MV-4-11 (cell line): Measurements from ENCODE around the gene C9orf43.
A peak's percentile ranks its signal among the peaks of the same experiment; 100 is the strongest.
"Not testable (repeated sequence)": the region's sequence is repeated elsewhere in the genome, so short reads cannot be mapped to it uniquely, and the experiment has no call there.

Source experiments
- DNase-seq: peaks from one replicate; lab custom pipeline; 2025; lab: John Stamatoyannopoulos, UW

The C9orf43 gene

DNA sequence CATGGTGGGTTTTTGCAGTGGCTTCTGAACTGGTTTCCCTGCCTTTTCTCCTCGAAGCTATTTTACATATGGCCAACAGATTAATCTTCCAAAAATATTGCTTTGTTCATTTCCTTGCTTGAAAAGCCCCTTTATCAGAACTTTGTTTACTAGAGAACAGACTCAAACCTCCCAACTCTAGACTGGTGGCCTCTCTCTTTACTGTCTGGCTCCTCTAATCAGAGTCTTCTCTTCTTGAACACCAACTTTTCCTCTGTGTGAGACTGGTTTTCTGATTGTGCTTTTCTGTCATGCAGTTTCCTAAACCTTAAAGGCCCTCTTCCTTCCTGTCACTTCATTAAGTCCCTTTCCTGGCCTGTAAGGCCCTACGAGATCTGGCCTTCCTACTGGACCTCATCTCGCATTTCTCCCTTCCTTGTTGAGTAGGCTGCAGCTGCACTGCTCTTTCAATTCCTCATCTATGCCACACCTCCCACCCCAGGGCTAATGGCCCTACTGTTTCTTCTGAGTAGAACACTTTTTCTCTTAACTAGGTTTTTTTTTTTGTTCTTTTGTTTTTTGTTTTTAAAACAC is 5.7 kb downstream of the C9orf43 start:
- DNase-seq = peak; percentile 95

DNA sequence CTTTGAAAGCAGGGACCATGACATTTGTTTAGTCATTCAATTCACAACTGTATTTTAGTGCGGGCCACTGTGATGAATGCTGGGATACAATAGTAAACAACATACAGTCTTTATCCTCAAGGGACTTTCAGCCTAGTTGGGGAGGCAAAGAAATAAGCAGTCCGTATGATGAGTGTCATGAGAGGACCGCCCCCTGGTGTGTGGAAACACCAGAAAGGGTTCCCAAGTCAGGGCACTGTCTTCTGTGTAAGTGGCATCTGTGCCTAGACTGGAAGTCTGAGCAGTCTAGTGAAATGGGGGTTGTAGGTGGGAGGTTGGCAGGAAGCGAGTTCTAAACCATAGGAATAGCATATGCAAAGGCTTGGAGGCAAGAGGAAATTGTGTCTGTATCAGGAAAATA is 6.8 kb downstream of the C9orf43 start:
- peak; percentile 60 for DNase-seq

DNA sequence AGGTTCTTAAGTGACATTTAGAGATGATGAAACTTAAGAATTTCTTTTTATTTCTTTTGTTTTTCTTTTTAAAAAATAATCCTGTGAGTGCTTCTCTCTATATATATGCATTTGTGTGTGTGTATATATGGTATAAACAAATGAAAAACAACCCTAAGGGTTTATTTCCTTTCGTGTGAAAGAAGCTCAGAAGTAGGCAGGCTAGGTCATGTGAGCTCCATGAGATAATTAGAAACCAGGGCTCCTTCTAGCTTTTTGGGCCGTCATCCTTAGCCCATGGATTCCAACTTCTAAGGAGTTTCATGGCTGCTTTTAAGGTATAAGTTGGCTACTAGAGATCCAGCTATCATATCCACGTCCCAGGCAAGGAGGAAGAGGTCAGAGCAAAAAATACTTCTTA is 11.2 kb downstream of the C9orf43 start:
- DNase-seq = no peak

DNA sequence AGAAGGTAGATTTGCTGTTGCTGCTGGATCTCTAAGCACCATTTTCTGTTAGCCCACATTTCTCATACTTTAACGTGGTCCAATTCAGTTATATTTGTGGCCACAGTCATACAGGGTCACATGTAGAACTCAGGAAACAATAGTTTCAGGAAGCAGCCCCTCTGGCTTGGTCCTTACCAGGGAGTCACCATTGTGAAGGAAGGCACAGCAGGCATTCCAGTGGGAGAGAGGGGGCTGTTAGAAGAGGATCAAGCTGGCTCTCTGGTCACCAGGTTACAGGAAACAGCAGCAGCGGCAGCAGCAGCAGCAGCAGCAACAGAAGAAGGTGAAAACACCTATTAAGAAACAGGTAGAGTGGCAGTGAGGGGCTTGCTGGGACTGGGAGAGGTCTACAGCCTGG is 14.5 kb downstream of the C9orf43 start:
- no peak for DNase-seq

DNA sequence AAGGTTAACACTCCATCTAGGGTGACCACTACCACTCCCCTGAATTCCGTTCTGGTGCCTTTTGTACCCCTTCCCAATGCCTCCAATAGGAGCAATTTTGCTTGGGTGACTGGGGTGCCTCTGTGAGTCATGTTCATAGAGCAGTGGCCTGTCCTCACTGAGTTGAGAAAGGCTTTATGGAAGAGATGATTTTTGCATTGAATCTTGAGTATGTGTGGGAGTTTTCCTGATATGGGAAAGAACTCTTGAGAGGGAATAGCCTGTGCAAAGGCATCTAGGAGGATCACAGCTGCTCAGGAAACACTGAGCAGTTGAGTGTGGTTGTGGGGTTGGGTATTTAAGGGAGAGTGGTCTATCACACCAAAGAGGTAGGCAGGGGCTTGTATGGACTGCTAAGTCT is 16.2 kb downstream of the C9orf43 start:
- DNase-seq = no peak

DNA sequence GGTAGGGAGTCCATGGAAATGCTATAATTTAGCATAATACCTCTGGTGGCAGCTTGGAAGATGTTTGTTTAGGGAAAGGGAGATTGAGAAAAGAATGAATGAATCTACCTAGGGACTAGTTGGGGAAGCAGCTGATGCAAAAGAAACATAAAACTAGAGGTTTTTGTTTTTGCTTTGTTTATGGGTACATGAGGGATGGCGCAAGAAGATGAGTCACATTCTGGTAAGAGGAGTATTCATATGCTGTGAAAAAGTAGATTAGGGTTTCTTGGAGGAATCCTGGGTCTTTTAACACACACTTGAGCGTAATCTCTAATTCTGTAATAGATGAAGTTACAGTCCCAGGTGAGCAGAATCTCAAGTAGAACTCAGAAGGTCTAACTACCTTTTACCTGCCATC is 17.1 kb downstream of the C9orf43 start:
- DNase-seq = peak; percentile 42

DNA sequence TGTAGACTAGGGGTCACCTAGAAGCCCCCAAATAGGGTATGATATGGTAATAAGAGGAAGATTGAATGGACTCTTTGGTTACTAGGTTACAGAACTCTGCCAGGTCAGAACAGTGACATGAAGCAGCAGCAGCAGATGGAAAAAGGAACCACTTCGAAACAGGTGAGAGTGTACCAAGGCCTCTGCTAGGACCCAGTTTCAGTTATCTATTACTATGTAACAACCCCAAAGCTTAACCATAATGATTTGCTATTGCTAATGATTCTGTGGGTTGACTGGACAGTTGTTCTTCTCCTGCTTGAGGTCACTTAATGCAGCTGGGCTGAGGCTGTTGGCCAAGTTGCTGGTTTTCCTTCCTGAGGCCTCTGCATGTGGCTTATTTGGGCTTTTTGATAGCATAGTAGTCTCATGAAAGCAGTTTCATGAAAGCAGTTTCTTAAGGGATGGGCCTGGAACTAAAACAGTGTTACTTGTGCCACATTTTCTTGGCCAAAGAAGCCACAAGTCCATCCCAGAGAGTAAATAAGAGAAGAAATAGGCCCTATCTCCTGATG is 17.6 kb downstream of the C9orf43 start:
- peak; percentile 28 for DNase-seq

DNA sequence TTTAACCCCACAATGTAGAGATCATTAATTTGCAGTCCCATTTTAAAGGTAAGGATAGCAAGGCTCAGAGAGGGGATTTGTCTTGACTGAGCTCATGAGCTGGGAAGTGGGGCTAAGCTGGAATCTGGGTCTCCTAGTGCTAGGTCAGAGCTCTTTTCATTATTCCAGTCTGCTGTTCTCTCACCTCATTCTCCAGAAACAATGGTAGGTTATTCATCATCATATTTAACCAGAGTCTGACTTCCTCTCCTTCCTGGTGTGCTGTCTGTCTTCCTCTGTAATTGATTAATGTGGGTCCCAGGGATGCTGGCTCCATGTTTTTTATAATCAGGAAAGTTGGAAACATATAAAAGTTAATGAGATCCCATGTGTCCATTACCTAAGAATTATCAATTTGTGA is 20.6 kb downstream of the C9orf43 start:
- DNase-seq = no peak

DNA sequence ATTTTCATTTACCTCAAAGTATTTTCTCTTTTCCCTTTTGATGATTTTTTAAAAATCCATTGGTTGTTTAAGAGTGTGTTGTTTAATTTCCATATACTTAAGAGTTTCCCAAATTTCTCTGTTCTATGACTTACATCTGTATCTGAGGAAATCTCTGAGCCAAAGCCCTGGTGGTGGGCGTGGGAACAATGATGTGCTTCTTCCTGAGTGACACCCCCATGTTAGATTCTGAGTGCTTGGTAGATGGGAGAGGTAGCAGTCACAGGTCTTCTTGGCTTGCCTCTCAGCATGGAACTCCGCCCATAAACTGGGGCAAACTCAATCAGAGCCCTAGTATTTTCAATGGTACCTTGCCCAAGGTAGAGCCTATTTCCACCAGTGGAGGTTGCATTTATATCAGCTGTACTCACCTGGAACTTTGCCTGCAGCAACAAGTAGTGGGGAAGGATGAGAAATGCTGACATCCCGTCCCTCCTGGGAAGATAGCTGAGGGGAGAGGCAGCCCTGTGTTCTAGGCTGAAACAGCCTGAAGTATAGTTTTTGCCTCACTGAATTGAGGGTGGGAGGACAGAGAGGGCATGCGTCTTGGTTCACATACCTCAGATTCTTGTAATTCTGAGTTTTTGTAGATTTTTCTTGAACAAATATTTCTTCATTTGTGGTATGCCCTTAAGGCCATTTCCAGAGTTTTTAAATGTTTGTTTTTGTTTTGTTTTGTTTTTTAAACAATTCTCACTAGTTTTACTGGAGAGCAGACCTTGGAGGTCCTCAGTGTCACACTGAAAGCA is 26.4 kb downstream of the C9orf43 start:
- no peak for DNase-seq

DNA sequence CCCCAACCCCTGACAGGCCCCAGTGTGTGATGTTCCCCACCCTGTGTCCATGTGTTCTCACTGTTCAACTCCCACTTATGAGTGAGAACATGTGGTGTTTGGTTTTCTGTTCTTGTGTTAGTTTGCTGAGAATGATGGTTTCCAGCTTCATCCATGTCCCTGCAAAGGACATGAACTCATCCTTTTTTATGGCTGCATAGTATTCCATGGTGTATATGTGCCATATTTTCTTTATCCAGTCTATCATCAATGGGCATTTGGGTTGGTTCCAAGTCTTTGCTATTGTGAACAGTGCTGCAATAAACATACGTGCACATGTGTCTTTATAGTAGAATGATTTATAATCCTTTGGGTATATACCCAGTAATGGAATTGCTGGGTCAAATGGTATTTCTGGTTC is 27.2 kb downstream of the C9orf43 start:
- not testable (repeated sequence) for DNase-seq

DNA sequence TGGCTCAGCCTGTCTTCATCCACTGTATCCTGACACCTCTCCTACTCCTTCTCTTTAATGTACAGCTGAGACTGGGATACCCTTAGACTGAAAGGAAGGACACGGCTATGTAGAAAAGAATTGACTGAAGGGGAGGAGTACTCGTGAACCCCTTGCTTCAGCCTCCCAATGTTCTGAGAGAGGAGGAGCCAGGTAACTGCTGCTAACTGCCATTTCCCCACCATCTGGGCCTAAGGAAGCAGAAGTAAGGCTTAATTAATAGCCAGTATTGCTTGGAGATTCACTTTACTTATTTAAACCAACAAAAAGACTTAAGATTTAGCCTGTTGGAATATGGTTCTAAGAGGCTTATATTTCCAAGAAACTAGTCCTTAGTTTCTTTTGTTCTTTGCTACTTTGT is 34.2 kb downstream of the C9orf43 start:
- no peak for DNase-seq

DNA sequence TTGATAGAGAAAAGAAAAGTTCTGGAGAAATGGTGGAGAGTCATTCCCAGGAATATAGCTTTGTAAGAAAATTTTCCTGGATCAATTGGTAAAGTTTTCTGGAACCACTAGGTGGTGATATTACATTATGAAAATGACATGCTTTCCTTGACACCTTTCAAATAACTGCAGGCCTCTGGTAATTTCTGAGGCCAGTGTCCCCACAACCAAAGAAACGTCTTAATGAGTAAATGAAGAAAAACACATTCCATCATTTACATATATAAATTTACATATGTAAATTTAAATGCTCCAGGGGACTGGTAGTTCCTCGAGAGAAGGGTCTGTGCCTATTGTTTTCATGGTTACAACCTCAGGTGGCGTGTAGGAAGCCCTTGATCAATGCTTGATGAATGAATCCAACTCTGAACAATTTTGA is 35.8 kb downstream of the C9orf43 start:
- peak; percentile 5 for DNase-seq

DNA sequence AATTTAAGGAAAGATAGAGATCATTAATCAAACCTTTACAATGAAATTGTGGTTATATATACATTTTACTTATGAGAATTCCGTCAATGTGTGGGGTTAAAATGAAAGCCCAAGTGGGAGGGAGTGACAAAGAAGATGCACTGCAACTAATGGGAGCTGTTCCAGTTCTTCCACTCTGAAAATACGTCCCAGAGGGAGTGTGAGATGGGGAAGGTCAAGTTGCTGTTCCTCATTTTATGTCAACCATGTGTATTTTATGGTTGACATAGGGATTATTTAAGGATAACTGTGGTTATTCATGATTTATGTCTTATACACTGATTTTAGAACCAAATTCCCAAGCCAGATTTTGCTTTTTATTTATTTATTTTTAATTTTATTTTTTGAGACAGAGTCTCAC is 38.8 kb downstream of the C9orf43 start:
- DNase-seq = peak; percentile 46

DNA sequence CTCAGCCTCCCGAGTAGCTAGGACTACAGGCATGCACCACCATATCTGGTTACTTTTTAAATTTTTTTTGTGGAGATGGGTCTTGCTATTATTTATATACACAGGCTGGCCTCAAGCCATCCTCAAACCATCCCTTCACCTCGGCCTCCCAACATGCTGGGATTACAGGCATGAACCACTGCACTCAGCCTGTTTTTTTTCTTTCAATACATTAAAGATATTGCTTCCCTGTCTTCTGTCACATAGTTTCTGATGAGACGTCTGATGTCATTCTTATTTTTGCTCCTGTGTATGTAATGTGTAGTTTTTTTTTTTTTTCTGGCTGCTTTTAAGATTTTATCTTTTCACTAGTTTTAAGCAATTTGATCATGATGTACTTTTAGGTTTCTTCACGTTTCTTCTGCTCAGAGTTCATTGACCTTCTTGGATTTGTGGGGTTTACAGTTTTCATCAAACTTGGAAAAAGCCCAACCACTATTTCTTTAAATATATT is 41.6 kb downstream of the C9orf43 start:
- DNase-seq = no peak

DNA sequence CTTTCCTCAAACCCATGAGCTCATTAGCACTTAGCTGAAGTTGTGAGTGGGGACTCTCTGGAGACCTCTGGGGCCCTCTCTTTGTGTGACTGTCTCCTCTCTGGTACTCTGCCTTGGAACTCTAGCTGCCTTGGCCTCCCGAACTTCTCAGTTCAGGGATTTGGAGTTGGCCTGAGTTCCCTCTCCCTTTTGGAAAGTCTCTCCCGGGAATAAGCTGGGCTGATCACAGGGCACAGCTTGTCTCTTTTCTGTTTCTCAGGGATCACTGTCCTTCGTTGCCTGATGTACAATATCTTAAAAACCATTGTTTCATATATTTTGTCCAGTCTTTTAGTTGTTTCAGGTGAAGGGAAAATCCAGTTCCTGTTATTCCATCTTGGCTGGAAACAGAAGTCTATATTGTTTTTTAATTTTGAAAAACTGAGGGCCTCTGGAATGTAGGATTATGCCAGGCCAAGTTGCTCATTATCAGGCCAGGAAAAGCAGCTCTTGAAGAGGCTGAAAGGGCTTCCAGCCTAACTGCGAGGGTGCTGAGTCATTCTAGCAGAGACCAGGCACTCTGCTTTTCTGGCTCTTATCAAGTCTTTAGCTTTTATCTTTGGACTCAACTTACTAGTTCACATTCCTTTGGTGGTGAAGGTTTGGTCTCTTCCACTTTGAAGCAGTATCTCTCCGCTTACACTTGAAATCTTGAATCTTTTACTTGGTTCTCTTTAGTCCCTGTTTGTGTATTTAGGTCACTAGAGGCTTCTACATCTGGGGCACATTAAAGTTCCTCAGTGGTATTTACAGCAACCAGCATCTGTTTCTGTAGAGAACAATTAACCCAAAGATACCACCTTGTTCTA is 44.6 kb downstream of the C9orf43 start:
- no peak for DNase-seq

DNA sequence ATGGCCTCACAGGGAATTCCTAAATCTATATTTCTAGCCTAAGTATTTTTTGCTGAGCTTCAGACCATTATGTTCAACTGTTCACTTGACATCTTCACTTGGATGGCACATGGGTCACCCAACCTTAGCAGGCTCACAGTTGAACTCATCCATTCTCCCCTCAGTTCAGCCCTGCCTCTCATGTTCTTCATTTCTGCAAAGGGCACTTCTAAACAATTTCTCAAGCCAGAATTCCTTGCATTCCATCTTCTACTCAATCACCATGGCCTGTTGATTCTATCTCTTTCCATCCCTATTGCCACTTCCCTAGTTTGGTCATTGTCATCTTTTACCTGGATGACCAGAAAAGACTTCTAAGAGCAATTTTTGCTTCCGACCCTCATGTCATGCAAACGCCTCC is 45.7 kb downstream of the C9orf43 start:
- no peak for DNase-seq

DNA sequence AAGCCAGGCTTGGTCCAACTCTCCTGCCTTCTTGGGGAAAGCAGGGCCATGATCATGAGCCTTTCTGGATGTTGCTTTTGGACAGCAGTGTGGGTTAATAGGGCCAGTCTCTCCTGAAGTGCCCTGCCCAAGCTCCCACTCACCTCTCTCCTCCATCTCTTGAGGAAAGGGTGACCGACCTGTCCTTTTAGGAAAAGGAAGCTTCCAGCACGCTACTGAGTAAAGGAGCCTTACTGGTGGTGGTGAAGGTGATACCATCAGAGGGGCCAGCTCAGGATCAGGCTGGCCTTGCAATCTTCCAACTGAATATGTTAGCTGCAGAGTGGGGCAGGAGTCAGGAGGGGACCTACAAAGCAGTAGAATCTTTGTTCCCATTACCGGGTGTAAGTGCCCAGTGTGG is 50.7 kb downstream of the C9orf43 start:
- DNase-seq = no peak

DNA sequence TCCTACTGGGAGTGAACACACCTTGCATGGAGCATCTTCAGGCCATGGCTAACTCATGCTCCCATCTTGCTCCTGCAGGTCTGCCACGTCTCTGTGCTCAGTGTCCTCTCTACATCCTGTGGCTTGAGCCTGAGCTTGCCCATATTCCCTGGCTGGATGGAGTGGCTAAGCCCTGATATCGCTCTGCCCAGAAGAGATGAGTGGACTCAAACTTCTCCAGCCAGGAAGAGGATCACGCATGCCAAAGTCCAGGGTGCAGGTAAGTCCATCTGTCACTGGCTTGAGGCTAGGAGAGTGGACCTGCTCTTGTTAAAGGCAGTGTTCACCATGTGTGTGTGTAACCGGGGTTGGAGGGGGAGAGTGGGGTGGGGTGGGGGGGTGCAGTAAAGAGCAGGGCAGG is 51.4 kb downstream of the C9orf43 start:
- DNase-seq = no peak

DNA sequence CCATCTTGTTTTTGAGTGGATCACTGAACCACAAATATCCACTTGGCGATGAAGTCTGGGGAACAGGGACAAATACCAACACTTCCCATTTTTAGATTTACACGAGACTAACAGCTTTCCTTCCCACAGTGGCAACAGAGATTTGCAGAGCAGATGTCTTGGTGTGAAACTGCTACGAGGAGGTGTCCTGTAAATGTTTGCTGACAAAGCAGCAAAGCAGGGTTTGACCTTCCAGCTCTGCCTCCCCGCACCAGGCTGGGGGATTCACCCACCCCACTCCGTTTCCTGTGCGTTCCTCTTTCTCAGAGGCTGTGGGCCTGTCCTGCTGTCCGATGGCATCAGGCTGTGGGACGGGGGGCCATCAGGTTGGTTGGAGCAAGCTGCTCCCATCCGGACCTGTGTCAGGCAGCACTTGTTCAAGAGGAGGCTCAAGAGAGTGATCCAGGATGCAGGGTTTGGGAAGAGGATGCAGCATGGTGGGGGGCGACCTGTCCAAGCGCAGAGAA is 52.3 kb downstream of the C9orf43 start:
- peak; percentile 16 for DNase-seq

DNA sequence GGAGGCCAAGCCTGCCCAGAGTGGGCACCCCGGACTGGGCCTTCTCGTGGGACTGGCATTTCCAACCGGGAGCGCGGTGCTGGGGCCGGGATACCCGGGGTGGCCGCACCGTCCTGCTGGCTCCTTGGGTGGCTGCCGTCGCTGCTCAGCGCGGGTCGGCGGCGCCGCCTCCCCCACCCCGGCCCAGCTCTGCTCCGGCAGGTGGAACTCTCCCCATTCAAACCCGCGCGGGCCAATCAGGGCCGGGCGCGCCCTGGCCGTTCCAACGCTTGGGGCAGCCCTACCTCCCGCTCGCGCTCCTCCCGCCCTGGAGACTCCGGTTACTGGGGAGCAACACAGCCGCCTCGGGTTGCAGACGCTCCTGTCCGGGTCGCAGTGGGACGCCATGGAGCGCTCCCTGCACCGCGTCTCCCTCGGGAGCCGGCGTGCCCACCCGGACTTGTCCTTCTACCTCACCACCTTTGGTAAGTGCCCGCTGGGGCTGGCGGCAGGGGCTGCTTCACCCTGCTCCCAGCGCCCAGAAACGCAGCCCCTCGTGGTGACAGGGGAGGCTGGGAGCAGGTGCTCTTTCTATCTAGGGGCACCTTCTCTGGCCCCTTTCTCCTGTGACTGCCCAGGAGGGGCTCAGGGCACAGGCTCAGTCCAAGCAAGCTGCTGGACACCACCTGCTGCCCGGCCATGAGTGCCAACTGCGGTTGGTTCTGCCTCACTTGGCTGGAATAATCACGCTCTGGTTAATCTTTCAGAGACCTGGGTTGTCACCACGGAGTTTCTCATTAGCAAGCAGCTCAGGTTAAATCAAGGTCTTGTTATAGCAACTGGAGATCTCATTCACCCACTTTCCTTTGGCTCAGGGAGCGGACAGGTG is 53.1 kb downstream of the C9orf43 start, which contains the start of gene RGS3:
RGS3 (plus strand) TSS at position 310 of the 868 bp plus-strand sequence; CDS start at position 386, 76 bp downstream.
- DNase-seq = no peak

DNA sequence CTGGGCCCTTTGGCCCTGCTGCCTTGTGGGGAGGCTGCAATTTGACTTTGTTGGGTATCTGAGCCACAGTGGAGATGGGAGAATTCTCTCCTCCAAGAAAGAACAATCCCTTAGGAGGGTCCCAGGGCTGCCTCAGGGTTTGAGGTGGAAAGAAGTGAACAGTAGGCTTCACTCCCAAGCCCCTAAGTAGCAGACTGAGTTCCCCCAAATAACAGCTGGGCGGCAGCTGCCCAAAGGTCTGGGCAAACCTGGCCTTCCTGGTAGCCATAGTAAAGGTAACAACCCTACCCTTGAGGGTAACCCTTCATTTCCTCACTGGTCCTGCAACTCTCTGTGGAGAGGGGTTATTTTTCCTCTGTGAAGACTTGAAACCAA is 53.7 kb downstream of the C9orf43 start:
- no peak for DNase-seq
